Adrenal gland (tissue), 12 donors: ENCODE results near the gene ZNF639. TPM values are rescaled to one million over a fixed set of nuclear protein-coding genes. Genes with fewer than 3 reads are reported as not detected.
"Not testable (repeated sequence)": the region's sequence is repeated elsewhere in the genome, so short reads cannot be mapped to it uniquely, and the experiment has no call there.

ENCODE experiments used
- DNase-seq, 7 donors: peaks; one replicate each; pipeline ENCODE4 v3.0.0-alpha.2; 2019 to 2020
- H3K27ac ChIP-seq, 5 donors: fragments of 200-600 bp; sonication (generic) in 4 of 5; 1 replicate in 3 of 5; 2 replicates in 2 of 5; pipeline versions ENCODE4 v1.5.1 to v1.8.0; 2016 to 2020; ENCODE audit warnings: mild to moderate bottlenecking in 1 of 5
- H3K27me3 ChIP-seq: fragments of 200-600 bp; 2 replicates; pipeline ENCODE4 v1.8.0; 2021
- H3K36me3 ChIP-seq, 2 donors: fragments of 200-600 bp; replicated peaks in 1 of 2; 1 replicate in 1 of 2; 2 replicates in 1 of 2; pipeline versions ENCODE4 v1.5.1 to v1.8.0; 2018 to 2022
- H3K4me1 ChIP-seq, 2 donors: fragments of 200-600 bp; replicated peaks in 1 of 2; 1 replicate in 1 of 2; 2 replicates in 1 of 2; pipeline versions ENCODE4 v1.5.1 to v1.8.0; 2018 to 2021
- H3K4me3 ChIP-seq, 4 donors: fragments of 200-600 bp; sonication (generic) in 3 of 4; one replicate each; pipeline ENCODE4 v1.5.1; 2016 to 2018
- H3K9me3 ChIP-seq, 3 donors: fragments of 200-600 bp; sonication (generic) in 1 of 3; replicated peaks in 1 of 3; 1 replicate in 2 of 3; 2 replicates in 1 of 3; pipeline versions ENCODE4 v1.5.1 to v1.8.0; 2016 to 2021
- CTCF ChIP-seq, 6 experiments: fragments of 450-650 bp in 4 of 6; fragments of 200-600 bp in 2 of 6; sonication (generic) in 1 of 6; IDR thresholded peaks; 1 replicate in 5 of 6; 2 replicates in 1 of 6; pipeline versions ENCODE4 v1.5.1 to v1.8.0; 2016 to 2021; ENCODE audit warnings: antibody characterized with exemption in 6 of 6, mild to moderate bottlenecking in 2 of 6, moderate library complexity in 1 of 6
- POLR2A ChIP-seq, 2 donors: fragments of 450-650 bp; IDR thresholded peaks; one replicate each; pipeline ENCODE4 v1.6.1; 2017; ENCODE audit warnings: antibody characterized with exemption in 2 of 2, mild to moderate bottlenecking in 2 of 2, moderate library complexity in 1 of 2
- WGBS, 4 donors: extraction: QIAGEN DNeasy Blood & Tissue Kit in 2 of 4; methylation state at CpG; one replicate each; pipeline versions ENCODE4 v1.1.5 to v1.1.7; 2013 to 2017; 5-methylcytosine and 5-hydroxymethylcytosine counted together
- intact Hi-C, 2 donors: fragments of 100-400 bp; cut with DNase I; formaldehyde crosslinking; loops; one replicate each; pipeline versions ENCODE4 v1.14.1 to v1.15.0; 2022 to 2023
- polyA plus RNA-seq, 3 donors: library from polyadenylated mRNA; stranded (reverse); fragments of 200-250 nt in 2 of 3; fragments of 350-450 nt in 1 of 3; fragmentation: Illumina TruSeq in 1 of 3; extraction: RNeasy Lipid Tissue Mini Kit (QIAGEN cat#74804) in 1 of 3; gene quantifications; one replicate each; pipeline ENCODE4 v1.2.3, GENCODE V29; 2013 to 2014
- total RNA-seq, 9 donors: library from RNA; depleted of rRNA in 4 of 9; stranded (reverse); fragments of >200 nt in 4 of 9; fragments of 120-200 nt in 1 of 9; fragmentation: NEBNext Ultra II Directional in 1 of 9; extraction: Animal tissue kit (Norgen Biotek cat#: 25700) in 1 of 9; gene quantifications; one replicate each; pipeline versions ENCODE4 v1.1.0 to v1.2.4, GENCODE V29; 2013 to 2023
- donor health status: healthy with polysubstance abuse.
- donor health status: Bipolar disorder and iron deficiency.
- donor health status: DM: yes; HTN: yes; CAD: no.
- donor health status: DM: no; HTN: no; CAD: no.
- donor health status: DM: no; HTN: no; CAD: no.
- donor health status: DM: yes; HTN: yes; CAD: no.

The ZNF639 gene
- total and polyA plus RNA-seq, 12 donors, result 14.8 to 53.4 (median 39.4) TPM

GRCh38 chr3:179302111-179302510 is 20.7 kb upstream of the ZNF639 start:
- TF ChIP-seq POLR2A (IDR thresholded peaks at IDR 0.05), result no peak
- no peak for TF ChIP-seq CTCF (IDR thresholded peaks at IDR 0.05)
- intact Hi-C loops, result no loop called here
- Histone ChIP-seq H3K27ac (no peak overlapping the region), H3K4me1 (no peaks in the 10 kb centered on the region), H3K9me3 (peaks cover 0 to 5% (median 0%) of the 10 kb centered on the region in 3 donors), H3K27me3 (no peaks in the 10 kb centered on the region), H3K36me3 (no peaks in the 10 kb centered on the region), H3K4me3 (no peak overlapping the region)
- no peak for DNase-seq
- WGBS, 4 donors, result 85 to 89% (median 88%) methylated on average over 7 of the region's 7 CpGs

- TF ChIP-seq CTCF (IDR thresholded peaks at IDR 0.05) (no peak), POLR2A (IDR thresholded peaks at IDR 0.05) (no peak)
- H3K27ac ChIP-seq, result no peak overlapping the region
- intact Hi-C loops, result no loop called here
- H3K9me3 ChIP-seq, result no peaks in the 10 kb centered on the region
- no peaks in the 10 kb centered on the region for H3K4me1 ChIP-seq
- H3K36me3 ChIP-seq, result no peaks in the 10 kb centered on the region
- 15 to 32% (median 26%) methylated on average over 2 of the region's 2 CpGs for WGBS, 4 donors
- H3K27me3 ChIP-seq, result no peaks in the 10 kb centered on the region
- H3K4me3 ChIP-seq, result no peak overlapping the region
- no peak for DNase-seq
Measured at GRCh38 chr3:179304605-179305004, 18.2 kb upstream of the ZNF639 start.

GRCh38 chr3:179307362-179307761 is 15.5 kb upstream of the ZNF639 start:
- DNase-seq, H3K27me3 ChIP-seq, intact Hi-C loops, H3K27ac ChIP-seq, H3K4me1 ChIP-seq, H3K36me3 ChIP-seq, H3K9me3 ChIP-seq, H3K4me3 ChIP-seq: not testable (repeated sequence)
- 74 to 82% (median 80%) methylated on average over 2 of the region's 2 CpGs for WGBS, 4 donors

GRCh38 chr3:179308001-179308400 is 14.8 kb upstream of the ZNF639 start:
- no peak for DNase-seq
- H3K36me3 ChIP-seq, result no peaks in the 10 kb centered on the region
- H3K4me1 ChIP-seq, result no peaks in the 10 kb centered on the region
- TF ChIP-seq CTCF (IDR thresholded peaks at IDR 0.05), result no peak
- TF ChIP-seq POLR2A (IDR thresholded peaks at IDR 0.05), result no peak
- no peak overlapping the region for H3K4me3 ChIP-seq
- intact Hi-C loops, result no loop called here
- no peak overlapping the region for H3K27ac ChIP-seq
- H3K27me3 ChIP-seq, result no peaks in the 10 kb centered on the region
- no peaks in the 10 kb centered on the region for H3K9me3 ChIP-seq

- Histone ChIP-seq H3K4me1 (no peaks in the 10 kb centered on the region), H3K27me3 (no peaks in the 10 kb centered on the region), H3K36me3 (no peaks in the 10 kb centered on the region), H3K27ac (no peak overlapping the region), H3K4me3 (no peak overlapping the region), H3K9me3 (no peaks in the 10 kb centered on the region)
- no peak for DNase-seq
- 52 to 70% (median 62%) methylated on average over 1 of the region's 1 CpG for WGBS, 4 donors
- intact Hi-C loops, result loop anchor here in 1 of 2 donors (10.0 kb wide), 1 partner anchor 165 kb away; the partner anchor contains the start of gene PIK3CA
- no peak for TF ChIP-seq POLR2A (IDR thresholded peaks at IDR 0.05)
- TF ChIP-seq CTCF (IDR thresholded peaks at IDR 0.05), result no peak
Measured at GRCh38 chr3:179309225-179310078, 13.4 kb upstream of the ZNF639 start.
